Trophoblast cell (in vitro differentiated cells and primary cell): Measurements from ENCODE around the gene TTLL11. TPM values are rescaled to one million over a fixed set of nuclear protein-coding genes. Genes with fewer than 3 reads are reported as not detected.

Experiments used
- DNase-seq, 2 donors: peaks; one replicate each; pipeline ENCODE4 v3.0.0-alpha.2; 2016
- H2AFZ ChIP-seq: 2 replicates; pipeline ENCODE4 v1.6.1; 2013; ENCODE audit warnings: low read length, moderate library complexity, mild to moderate bottlenecking; ENCODE audit not compliant: insufficient read depth, poor library complexity
- H2AK5ac ChIP-seq: 2 replicates; pipeline ENCODE4 v1.6.1; 2013; ENCODE audit warnings: mild to moderate bottlenecking, low read length
- H2BK120ac ChIP-seq: 2 replicates; pipeline ENCODE4 v1.6.1; 2013; ENCODE audit warnings: low read length, mild to moderate bottlenecking, moderate library complexity; ENCODE audit not compliant: insufficient read depth, poor library complexity
- H2BK12ac ChIP-seq: 2 replicates; pipeline ENCODE4 v1.6.1; 2013; ENCODE audit warnings: mild to moderate bottlenecking, low read length, moderate library complexity
- H2BK5ac ChIP-seq: 2 replicates; pipeline ENCODE4 v1.6.1; 2013; ENCODE audit warnings: low read length, low read depth, moderate library complexity, mild to moderate bottlenecking; ENCODE audit not compliant: poor library complexity
- H3K14ac ChIP-seq: 2 replicates; pipeline ENCODE4 v1.6.1; 2013; ENCODE audit warnings: mild to moderate bottlenecking, low read length
- H3K18ac ChIP-seq: 2 replicates; pipeline ENCODE4 v1.6.1; 2013; ENCODE audit warnings: mild to moderate bottlenecking, low read length
- H3K23ac ChIP-seq: 2 replicates; pipeline ENCODE4 v1.6.1; 2013; ENCODE audit warnings: low read length
- H3K27ac ChIP-seq: 2 replicates; pipeline ENCODE4 v1.5.1; 2013; ENCODE audit warnings: low read depth, mild to moderate bottlenecking, inconsistent platforms, low read length, moderate library complexity
- H3K27me3 ChIP-seq: 2 replicates; pipeline ENCODE4 v1.6.1; 2013; ENCODE audit warnings: inconsistent platforms, mild to moderate bottlenecking, low read length, moderate library complexity; ENCODE audit not compliant: insufficient read depth
- H3K36me3 ChIP-seq, 2 experiments: 1 replicate in 1 of 2; 2 replicates in 1 of 2; pipeline ENCODE4 v1.6.1; 2013; ENCODE audit warnings: low read length in 2 of 2, mild to moderate bottlenecking in 2 of 2, moderate library complexity in 1 of 2; ENCODE audit not compliant: insufficient read depth in 2 of 2, control insufficient read depth in 1 of 2
- H3K4ac ChIP-seq: 2 replicates; pipeline ENCODE4 v1.6.1; 2013; ENCODE audit warnings: low read depth, mild to moderate bottlenecking, low read length, moderate library complexity
- H3K4me1 ChIP-seq, 2 experiments: 1 replicate in 1 of 2; 2 replicates in 1 of 2; pipeline ENCODE4 v1.6.1; 2013; ENCODE audit warnings: low read length in 2 of 2, mild to moderate bottlenecking in 2 of 2, moderate library complexity in 1 of 2; ENCODE audit not compliant: insufficient read depth in 2 of 2, control insufficient read depth in 1 of 2
- H3K4me2 ChIP-seq: 2 replicates; pipeline ENCODE4 v1.6.1; 2013; ENCODE audit warnings: inconsistent platforms, mild to moderate bottlenecking, low read length, moderate library complexity
- H3K4me3 ChIP-seq: 2 replicates; pipeline ENCODE4 v1.5.1; 2013; ENCODE audit warnings: mild to moderate bottlenecking, low read depth, low read length, inconsistent platforms
- H3K79me1 ChIP-seq: one replicate; pipeline ENCODE4 v1.6.1; 2013; ENCODE audit warnings: low read length
- H3K79me2 ChIP-seq: 2 replicates; pipeline ENCODE4 v1.6.1; 2013; ENCODE audit warnings: low read length, mild to moderate bottlenecking; ENCODE audit not compliant: control insufficient read depth, insufficient read depth, poor library complexity
- H3K9ac ChIP-seq: 2 replicates; pipeline ENCODE4 v1.6.1; 2013; ENCODE audit warnings: mild to moderate bottlenecking, low read length
- H3K9me3 ChIP-seq: 2 replicates; pipeline ENCODE4 v1.6.1; 2013; ENCODE audit warnings: low read depth, mild to moderate bottlenecking, control low read depth, inconsistent platforms, low read length; ENCODE audit not compliant: insufficient read depth
- H4K12ac ChIP-seq: 2 replicates; pipeline ENCODE4 v1.6.1; 2013; ENCODE audit warnings: low read depth, mild to moderate bottlenecking, low read length, moderate library complexity
- H4K8ac ChIP-seq: 2 replicates; pipeline ENCODE4 v1.6.1; 2013; ENCODE audit warnings: low read depth, mild to moderate bottlenecking, low read length, moderate library complexity
- H4K91ac ChIP-seq: one replicate; pipeline ENCODE4 v1.6.1; 2013; ENCODE audit warnings: low read depth, mild to moderate bottlenecking, low read length, moderate library complexity
- WGBS: extraction: QIAGEN DNeasy Blood & Tissue Kit; methylation state at CpG from one replicate; pipeline ENCODE4 v1.1.7; 2013; ENCODE audit warnings: missing lambda C conversion rate; ENCODE audit not compliant: insufficient read length, insufficient coverage; ENCODE audit errors: extremely low coverage; 5-methylcytosine and 5-hydroxymethylcytosine counted together
- polyA plus RNA-seq: library from polyadenylated mRNA; stranded (reverse); fragments of 200-250 nt; gene quantifications from 2 replicates; pipeline ENCODE4 v1.2.3, GENCODE V29; 2013

TTLL11 gene, protein sequence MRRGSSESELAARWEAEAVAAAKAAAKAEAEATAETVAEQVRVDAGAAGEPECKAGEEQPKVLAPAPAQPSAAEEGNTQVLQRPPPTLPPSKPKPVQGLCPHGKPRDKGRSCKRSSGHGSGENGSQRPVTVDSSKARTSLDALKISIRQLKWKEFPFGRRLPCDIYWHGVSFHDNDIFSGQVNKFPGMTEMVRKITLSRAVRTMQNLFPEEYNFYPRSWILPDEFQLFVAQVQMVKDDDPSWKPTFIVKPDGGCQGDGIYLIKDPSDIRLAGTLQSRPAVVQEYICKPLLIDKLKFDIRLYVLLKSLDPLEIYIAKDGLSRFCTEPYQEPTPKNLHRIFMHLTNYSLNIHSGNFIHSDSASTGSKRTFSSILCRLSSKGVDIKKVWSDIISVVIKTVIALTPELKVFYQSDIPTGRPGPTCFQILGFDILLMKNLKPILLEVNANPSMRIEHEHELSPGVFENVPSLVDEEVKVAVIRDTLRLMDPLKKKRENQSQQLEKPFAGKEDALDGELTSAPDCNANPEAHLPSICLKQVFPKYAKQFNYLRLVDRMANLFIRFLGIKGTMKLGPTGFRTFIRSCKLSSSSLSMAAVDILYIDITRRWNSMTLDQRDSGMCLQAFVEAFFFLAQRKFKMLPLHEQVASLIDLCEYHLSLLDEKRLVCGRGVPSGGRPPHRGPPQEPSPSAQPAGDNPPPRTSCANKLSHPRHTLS
- 1.0 and 1.1 TPM in 2 replicates for polyA plus RNA-seq

DNA sequence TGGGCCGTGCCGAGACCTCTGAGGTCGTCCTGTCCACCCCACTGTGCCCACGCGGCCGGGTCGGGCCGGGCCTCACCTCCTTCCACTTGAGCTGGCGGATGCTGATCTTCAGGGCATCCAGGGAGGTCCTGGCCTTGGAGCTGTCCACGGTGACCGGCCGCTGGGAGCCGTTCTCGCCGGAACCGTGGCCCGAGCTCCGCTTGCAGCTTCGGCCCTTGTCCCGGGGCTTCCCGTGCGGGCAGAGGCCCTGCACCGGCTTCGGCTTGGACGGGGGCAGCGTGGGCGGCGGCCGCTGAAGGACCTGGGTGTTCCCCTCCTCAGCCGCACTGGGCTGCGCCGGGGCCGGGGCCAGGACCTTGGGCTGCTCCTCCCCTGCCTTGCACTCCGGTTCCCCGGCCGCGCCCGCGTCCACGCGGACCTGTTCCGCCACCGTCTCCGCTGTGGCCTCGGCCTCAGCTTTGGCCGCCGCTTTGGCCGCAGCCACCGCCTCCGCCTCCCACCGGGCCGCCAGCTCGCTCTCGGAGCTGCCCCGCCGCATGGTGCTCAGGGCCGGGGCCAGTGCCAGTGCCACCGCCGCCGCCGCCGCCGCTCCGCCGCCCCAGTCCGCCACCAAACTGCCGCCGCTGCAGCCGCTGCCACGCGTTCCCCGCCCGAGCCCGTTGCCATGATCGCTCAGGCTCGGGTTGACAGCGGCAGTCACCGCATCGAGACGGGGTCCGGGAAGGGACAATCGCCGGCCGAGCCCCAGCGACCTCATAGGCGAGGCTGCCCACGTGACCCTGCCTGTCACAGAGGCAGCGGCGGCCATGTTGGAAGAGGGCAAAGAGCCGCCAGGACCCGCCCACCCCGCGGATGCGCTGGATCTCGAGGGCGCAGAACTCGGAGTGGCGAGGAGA, at the start of gene TTLL11:
TTLL11 (minus strand) TSS at position 698 of the 896 bp plus-strand sequence; CDS start at position 538, 160 bp downstream.
- H3K27ac ChIP-seq = no peak within 1 kb of the TSS
- H3K79me1 ChIP-seq = no peaks in the 10 kb centered on the region
- H3K4me1 ChIP-seq = peaks cover 5 to 8% of the 10 kb centered on the region in 2 experiments
- H3K79me2 ChIP-seq = no peaks in the 10 kb centered on the region
- no peak within 1 kb of the TSS for H4K91ac ChIP-seq
- no peaks in the 10 kb centered on the region for H3K27me3 ChIP-seq
- no peak within 1 kb of the TSS for H2BK120ac ChIP-seq
- no peak within 1 kb of the TSS for H2BK12ac ChIP-seq
- no CpG with 5 or more reads among the region's 98 CpGs for WGBS
- no peaks in the 10 kb centered on the region for H3K36me3 ChIP-seq
- peak; percentile 95 to 97 for DNase-seq
- peak within 1 kb of the TSS; percentile 32 for H3K14ac ChIP-seq
- H4K12ac ChIP-seq = peak within 1 kb of the TSS; percentile 70
- H3K4me2 ChIP-seq = peak within 1 kb of the TSS; percentile 100
- no peak within 1 kb of the TSS for H3K23ac ChIP-seq
- no peak within 1 kb of the TSS for H3K18ac ChIP-seq
- peak within 1 kb of the TSS; percentile 75 for H3K9ac ChIP-seq
- peak within 1 kb of the TSS; percentile 69 for H4K8ac ChIP-seq
- H2AFZ ChIP-seq = peak within 1 kb of the TSS; percentile 93
- no peaks in the 10 kb centered on the region for H3K9me3 ChIP-seq
- H3K4ac ChIP-seq = no peak within 1 kb of the TSS
- H2BK5ac ChIP-seq = no peak within 1 kb of the TSS
- peak within 1 kb of the TSS; percentile 93 for H3K4me3 ChIP-seq
- no peak within 1 kb of the TSS for H2AK5ac ChIP-seq

DNA sequence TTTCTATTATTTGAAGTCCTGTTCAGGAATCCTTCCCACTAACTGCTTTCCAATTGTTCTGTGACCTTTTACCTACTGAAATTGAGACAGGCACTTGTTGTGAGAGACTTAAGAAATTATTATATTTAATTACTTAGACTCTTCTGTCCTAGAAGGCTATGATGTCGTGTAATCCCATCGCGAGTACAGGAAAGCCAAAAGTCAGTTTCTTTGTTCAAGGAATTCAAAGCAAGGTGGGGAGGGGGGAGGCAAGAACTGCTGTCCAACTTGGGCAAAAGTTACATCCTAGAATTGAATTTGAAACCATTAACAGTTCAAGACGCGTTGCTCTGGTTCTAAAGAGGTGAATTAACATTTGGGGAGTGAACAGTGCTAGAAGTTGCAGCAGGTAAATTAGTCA, 48.6 kb upstream of the TTLL11 start:
- no peaks in the 10 kb centered on the region for H3K27me3 ChIP-seq
- H3K4ac ChIP-seq = no peak overlapping the region
- no peak overlapping the region for H3K9ac ChIP-seq
- H3K79me2 ChIP-seq = no peaks in the 10 kb centered on the region
- H4K91ac ChIP-seq = no peak overlapping the region
- no peak overlapping the region for H4K8ac ChIP-seq
- no peak overlapping the region for H3K4me2 ChIP-seq
- H3K79me1 ChIP-seq = no peaks in the 10 kb centered on the region
- no peak overlapping the region for H2AFZ ChIP-seq
- no peak overlapping the region for H3K27ac ChIP-seq
- no peak overlapping the region for H3K18ac ChIP-seq
- H2BK5ac ChIP-seq = no peak overlapping the region
- no peak for DNase-seq
- H3K36me3 ChIP-seq = peaks cover 12 to 26% of the 10 kb centered on the region in 2 experiments
- H3K23ac ChIP-seq = no peak overlapping the region
- H3K14ac ChIP-seq = no peak overlapping the region
- no peak overlapping the region for H2BK12ac ChIP-seq
- H2AK5ac ChIP-seq = no peak overlapping the region
- no peak overlapping the region for H4K12ac ChIP-seq
- WGBS = no CpG with 5 or more reads among the region's 5 CpGs
- no peaks in the 10 kb centered on the region for H3K9me3 ChIP-seq
- no peak overlapping the region for H3K4me3 ChIP-seq
- H3K4me1 ChIP-seq = peaks cover 0 to 4% of the 10 kb centered on the region in 2 experiments
- H2BK120ac ChIP-seq = no peak overlapping the region

DNA sequence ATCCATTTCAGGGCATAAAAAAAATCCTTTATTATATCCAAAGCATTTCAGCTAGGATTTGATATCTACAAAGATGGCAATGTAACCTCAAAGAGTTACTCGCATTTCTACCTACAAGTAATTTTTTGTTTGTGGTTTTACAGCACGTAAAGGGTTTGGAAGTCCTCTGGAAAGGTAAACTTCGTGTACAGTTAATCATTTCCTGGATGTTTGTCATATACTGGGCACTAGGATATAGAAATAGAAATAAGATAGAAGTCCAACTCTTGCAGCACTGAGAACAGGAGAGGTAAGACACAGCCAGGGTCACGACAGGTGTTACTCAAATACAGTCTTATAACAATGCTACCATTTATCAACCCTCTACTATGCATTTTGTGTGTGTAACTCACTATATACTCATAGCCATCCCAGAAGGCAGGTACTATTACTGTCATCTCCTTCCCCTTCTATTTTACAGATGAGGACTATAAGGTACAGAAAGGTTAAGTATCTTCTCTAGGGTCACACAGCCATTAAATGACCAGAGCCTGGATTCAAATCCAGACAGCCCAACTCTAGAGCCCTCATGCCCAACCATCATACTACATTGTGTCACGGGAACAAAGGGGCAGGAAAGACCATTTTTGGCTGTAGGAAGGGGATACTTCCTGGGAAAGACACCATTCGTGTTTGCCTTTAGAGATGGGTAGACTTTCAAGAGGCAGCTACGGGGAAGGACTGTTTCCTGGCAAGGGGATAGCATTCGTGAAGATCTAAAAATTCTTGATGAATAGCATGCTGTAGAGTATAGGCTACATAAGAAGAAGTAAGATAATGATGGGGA, 47.5 kb upstream of the TTLL11 start:
- no peaks in the 10 kb centered on the region for H3K79me2 ChIP-seq
- H2BK12ac ChIP-seq = no peak overlapping the region
- H3K18ac ChIP-seq = no peak overlapping the region
- no peak overlapping the region for H3K4me3 ChIP-seq
- no peaks in the 10 kb centered on the region for H3K9me3 ChIP-seq
- H3K23ac ChIP-seq = no peak overlapping the region
- H4K91ac ChIP-seq = no peak overlapping the region
- H2BK5ac ChIP-seq = no peak overlapping the region
- no peaks in the 10 kb centered on the region for H3K79me1 ChIP-seq
- H2AFZ ChIP-seq = no peak overlapping the region
- peaks cover 0 to 4% of the 10 kb centered on the region in 2 experiments for H3K4me1 ChIP-seq
- no CpG with 5 or more reads among the region's 8 CpGs for WGBS
- no peak overlapping the region for H3K4ac ChIP-seq
- H2AK5ac ChIP-seq = no peak overlapping the region
- no peak for DNase-seq
- no peak overlapping the region for H3K14ac ChIP-seq
- peaks cover 8 to 20% of the 10 kb centered on the region in 2 experiments for H3K36me3 ChIP-seq
- H4K8ac ChIP-seq = no peak overlapping the region
- H2BK120ac ChIP-seq = no peak overlapping the region
- no peak overlapping the region for H3K27ac ChIP-seq
- H4K12ac ChIP-seq = no peak overlapping the region
- no peak overlapping the region for H3K4me2 ChIP-seq
- H3K27me3 ChIP-seq = no peaks in the 10 kb centered on the region
- H3K9ac ChIP-seq = no peak overlapping the region
